MCF 10A (cell line): ENCODE results near the gene NRL. TPM values are rescaled to one million over a fixed set of nuclear protein-coding genes. Genes with fewer than 3 reads are reported as not detected.

Experiments used
- BruUV-seq: library from RNA; stranded (reverse); fragments of 400-500 nt; replicated peaks from 2 replicates; lab custom pipeline; 2021; lab: Mats Ljungman, UMichigan
- CTCF ChIA-PET: fragments of 300-600 bp; sonication (Branson Sonifier 250); formaldehyde crosslinking; extraction: SDS; loops from one replicate; lab custom pipeline; 2021; ENCODE audit warnings: antibody characterized with exemption, inconsistent platforms; lab: Yijun Ruan, JAX
- POLR2A ChIA-PET: fragments of 300-600, 350-650 bp; sonication (Branson Sonifier 250); formaldehyde crosslinking; extraction: SDS; loops from one replicate; lab custom pipeline; 2020; ENCODE audit warnings: antibody characterized with exemption, inconsistent platforms; lab: Yijun Ruan, JAX
- DNase-seq: peaks from one replicate; pipeline ENCODE4 v3.0.0-alpha.2; 2018; ENCODE audit not compliant: unreplicated experiment
- H3K27ac Mint-ChIP-seq: one replicate; pipeline ENCODE4 v1.8.0; 2022; ENCODE audit warnings: mild to moderate bottlenecking, low read depth, mixed read lengths; ENCODE audit not compliant: unreplicated experiment
- H3K27me3 Mint-ChIP-seq: one replicate; pipeline ENCODE4 v1.8.0; 2022; ENCODE audit warnings: mixed read lengths; ENCODE audit not compliant: insufficient read depth, unreplicated experiment
- H3K36me3 Mint-ChIP-seq: one replicate; pipeline ENCODE4 v1.8.0; 2022; ENCODE audit warnings: mild to moderate bottlenecking, moderate library complexity, mixed read lengths; ENCODE audit not compliant: insufficient read depth, unreplicated experiment
- H3K4me1 Mint-ChIP-seq: one replicate; pipeline ENCODE4 v1.8.0; 2022; ENCODE audit warnings: mixed read lengths; ENCODE audit not compliant: insufficient read depth, unreplicated experiment
- H3K4me3 Mint-ChIP-seq: one replicate; pipeline ENCODE4 v1.8.0; 2022; ENCODE audit warnings: mild to moderate bottlenecking, moderate library complexity, mixed read lengths; ENCODE audit not compliant: unreplicated experiment
- H3K9me3 Mint-ChIP-seq: one replicate; pipeline ENCODE4 v1.8.0; 2022; ENCODE audit warnings: mixed read lengths; ENCODE audit not compliant: unreplicated experiment
- CTCF ChIP-seq: fragments of 200-600 bp; IDR thresholded peaks from one replicate; pipeline ENCODE4 v1.8.0; 2022; ENCODE audit warnings: antibody characterized with exemption, mild to moderate bottlenecking; ENCODE audit not compliant: unreplicated experiment
- intact Hi-C: fragments of 100-400 bp; cut with micrococcal nuclease; formaldehyde crosslinking; loops from 2 replicates; pipeline ENCODE4 v1.14.1; 2022
- total RNA-seq: library from RNA; stranded (reverse); gene quantifications from 2 replicates; pipeline ENCODE4 v1.2.3, GENCODE V29; 2022

Gene NRL
- total RNA-seq, 1 experiment from 2014 or later = 2.1 TPM

GRCh38 chr14:24071836-24072430 lies 42.8 kb downstream of the NRL start:
- no peak for DNase-seq
- Mint-ChIP-seq H3K36me3 (no peaks in the 10 kb centered on the region), H3K4me1 (no peaks in the 10 kb centered on the region), H3K9me3 (no peaks in the 10 kb centered on the region), H3K27me3 (peaks cover 61% of the 10 kb centered on the region), H3K27ac (no peak overlapping the region), H3K4me3 (no peak overlapping the region)
- no peak for TF ChIP-seq CTCF
- BruUV-seq = no TSS peak
- ChIA-PET POLR2A (interaction anchor here (0.7 kb wide), 1 partner anchor 117 kb away, joined by 3 read pairs; the partner anchor contains the start of gene IPO4), CTCF (interaction anchor here (0.6 to 1.8 kb wide), 3 partner anchors 15 to 37 kb away, joined by 3 to 5 read pairs (median 5); partner anchors contain the start of gene PCK2)
- intact Hi-C loops = no loop called here

- CTCF ChIA-PET = interaction anchor here (1.1 to 1.5 kb wide), 2 partner anchors 14 to 57 kb away, joined by 3 to 5 read pairs; no protein-coding TSS in a partner anchor
- POLR2A ChIA-PET = no interaction called here
- intact Hi-C loops = no loop called here
- Mint-ChIP-seq H3K4me3 (no peak within 1 kb of the TSS), H3K27me3 (peaks cover 61% of the 10 kb centered on the region), H3K36me3 (no peaks in the 10 kb centered on the region), H3K4me1 (no peaks in the 10 kb centered on the region), H3K27ac (no peak within 1 kb of the TSS), H3K9me3 (no peaks in the 10 kb centered on the region)
- no peak for TF ChIP-seq CTCF
- no peak for DNase-seq
- no TSS peak for BruUV-seq
Measured at GRCh38 chr14:24071144-24071697, 43.5 kb downstream of the NRL start, which contains the start of gene CPNE6. TSS of gene CPNE6 (plus strand) at chr14:24071562. CDS start at chr14:24072937, 1,375 bp downstream.

GRCh38 chr14:24070285-24071143 lies 44.2 kb downstream of the NRL start:
- H3K4me1 Mint-ChIP-seq = no peaks in the 10 kb centered on the region
- H3K27me3 Mint-ChIP-seq = peaks cover 61% of the 10 kb centered on the region
- ChIA-PET POLR2A (no interaction called here), CTCF (interaction anchor here (1.0 to 1.5 kb wide), 4 partner anchors 14 to 56 kb away, joined by 3 to 6 read pairs (median 4); no protein-coding TSS in a partner anchor)
- intact Hi-C loops = no loop called here
- no peaks in the 10 kb centered on the region for H3K9me3 Mint-ChIP-seq
- BruUV-seq = no TSS peak
- H3K36me3 Mint-ChIP-seq = no peaks in the 10 kb centered on the region
- no peak for TF ChIP-seq CTCF
- no peak overlapping the region for H3K4me3 Mint-ChIP-seq
- no peak for DNase-seq
- no peak overlapping the region for H3K27ac Mint-ChIP-seq

- Mint-ChIP-seq H3K4me1 (no peaks in the 10 kb centered on the region), H3K4me3 (no peak overlapping the region), H3K36me3 (no peaks in the 10 kb centered on the region), H3K27me3 (peaks cover 61% of the 10 kb centered on the region), H3K27ac (no peak overlapping the region), H3K9me3 (no peaks in the 10 kb centered on the region)
- intact Hi-C loops = no loop called here
- DNase-seq = no peak
- ChIA-PET POLR2A (no interaction called here), CTCF (interaction anchor here (0.6 to 1.0 kb wide), 3 partner anchors 13 to 55 kb away, joined by 3 to 6 read pairs (median 3); no protein-coding TSS in a partner anchor)
- no peak for TF ChIP-seq CTCF
- BruUV-seq = no TSS peak
Measured at GRCh38 chr14:24069411-24069735, 45.4 kb downstream of the NRL start.
